Measurements from ENCODE around the gene AGMAT.

Gene AGMAT

DNA sequence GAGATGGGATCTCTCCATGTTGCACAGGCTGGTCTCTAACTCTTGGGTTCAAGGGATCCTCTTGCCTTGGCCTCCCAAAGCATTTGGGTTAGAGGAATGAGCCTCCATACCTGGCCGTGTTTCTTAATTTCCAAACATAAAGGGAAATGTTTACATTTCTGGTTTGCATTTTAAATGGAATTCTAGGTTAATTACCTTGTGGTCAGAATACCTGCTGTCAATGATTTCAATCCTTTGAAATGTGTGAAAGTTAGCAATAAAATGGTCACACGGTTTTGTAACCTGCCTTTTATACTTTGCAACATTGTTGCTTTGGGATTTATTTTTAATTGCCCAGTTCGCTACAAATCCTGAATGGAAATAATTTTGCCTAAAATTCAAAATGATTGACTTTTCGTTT, 26.3 kb downstream of the AGMAT start:
- DNase-seq, result no peak

DNA sequence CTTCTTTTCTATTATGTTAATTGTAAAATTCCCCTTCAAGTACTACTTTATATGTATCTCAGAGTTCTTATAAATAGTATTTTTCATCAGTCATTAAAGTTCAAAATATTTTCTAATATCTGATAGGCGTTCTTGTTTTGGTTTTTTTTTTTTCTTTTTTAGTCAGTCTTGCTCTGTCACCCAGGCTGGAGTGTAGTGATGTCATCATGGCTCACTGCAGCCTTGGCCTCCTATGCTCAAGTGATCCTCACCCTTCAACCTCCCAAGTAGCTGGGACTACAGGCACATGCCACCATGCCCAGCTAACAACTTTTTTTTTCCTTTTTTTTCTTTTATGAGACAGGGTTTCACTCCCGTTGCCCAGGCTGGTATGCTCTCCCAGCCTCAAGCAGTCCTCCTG, 27.3 kb downstream of the AGMAT start:
- DNase-seq, result no peak

DNA sequence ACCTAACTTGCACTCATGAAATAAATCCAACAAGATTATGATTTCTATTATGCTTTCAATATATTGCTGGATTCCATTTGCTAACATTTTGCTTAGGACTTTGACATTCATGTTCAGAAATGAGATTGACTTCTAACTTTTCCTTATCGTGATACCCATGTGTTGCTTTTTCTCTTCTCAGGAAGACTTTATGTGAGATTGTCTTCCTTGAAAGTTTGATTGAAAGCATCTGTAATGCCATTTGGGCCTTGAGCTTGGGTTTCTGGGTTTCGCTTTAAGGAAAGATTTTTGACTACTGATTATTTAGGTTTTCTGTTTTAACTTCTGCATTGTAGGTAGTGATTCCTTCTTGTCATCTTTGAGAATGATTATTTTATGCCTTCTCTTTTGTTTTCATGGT, 27.8 kb downstream of the AGMAT start:
- DNase-seq, result no peak

DNA sequence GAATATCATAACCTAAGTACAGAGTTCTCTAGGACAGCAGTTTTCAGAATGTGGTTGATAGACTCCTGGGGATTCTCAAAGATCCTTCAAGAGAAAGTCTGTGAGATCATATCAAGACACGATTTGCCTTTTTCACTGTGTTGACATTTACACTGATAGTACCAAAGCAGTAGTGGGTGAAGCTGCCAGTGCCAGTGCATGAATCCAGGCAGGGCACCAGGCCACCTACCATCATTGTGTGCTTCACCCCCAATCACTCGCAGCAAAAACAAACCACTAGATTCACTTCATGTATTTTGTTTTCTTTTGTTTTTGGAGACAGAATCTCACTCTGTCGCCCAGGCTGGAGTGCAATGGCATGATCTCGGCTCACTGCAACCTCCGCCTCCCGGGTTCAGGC, 34.3 kb downstream of the AGMAT start:
- DNase-seq, result no peak

DNA sequence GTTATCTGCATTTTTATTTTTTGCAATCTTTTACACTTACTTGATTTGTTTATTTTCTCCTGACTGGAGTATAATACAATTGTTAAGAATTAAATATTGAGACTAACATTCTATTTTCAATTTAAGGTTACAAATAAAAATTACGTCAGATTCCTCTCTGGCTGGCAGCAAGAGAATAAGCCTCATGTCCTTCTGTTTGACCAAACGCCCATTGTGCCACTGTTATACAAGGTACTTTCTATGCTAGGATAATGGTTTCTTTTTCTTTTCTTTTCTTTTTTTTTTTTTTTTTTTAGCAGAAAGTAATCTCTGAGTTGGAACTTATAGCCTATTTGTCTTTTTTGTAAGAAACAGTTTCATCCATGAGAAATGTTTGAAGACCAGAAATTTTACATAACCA, 38.2 kb downstream of the AGMAT start:
- DNase-seq, result no peak

DNA sequence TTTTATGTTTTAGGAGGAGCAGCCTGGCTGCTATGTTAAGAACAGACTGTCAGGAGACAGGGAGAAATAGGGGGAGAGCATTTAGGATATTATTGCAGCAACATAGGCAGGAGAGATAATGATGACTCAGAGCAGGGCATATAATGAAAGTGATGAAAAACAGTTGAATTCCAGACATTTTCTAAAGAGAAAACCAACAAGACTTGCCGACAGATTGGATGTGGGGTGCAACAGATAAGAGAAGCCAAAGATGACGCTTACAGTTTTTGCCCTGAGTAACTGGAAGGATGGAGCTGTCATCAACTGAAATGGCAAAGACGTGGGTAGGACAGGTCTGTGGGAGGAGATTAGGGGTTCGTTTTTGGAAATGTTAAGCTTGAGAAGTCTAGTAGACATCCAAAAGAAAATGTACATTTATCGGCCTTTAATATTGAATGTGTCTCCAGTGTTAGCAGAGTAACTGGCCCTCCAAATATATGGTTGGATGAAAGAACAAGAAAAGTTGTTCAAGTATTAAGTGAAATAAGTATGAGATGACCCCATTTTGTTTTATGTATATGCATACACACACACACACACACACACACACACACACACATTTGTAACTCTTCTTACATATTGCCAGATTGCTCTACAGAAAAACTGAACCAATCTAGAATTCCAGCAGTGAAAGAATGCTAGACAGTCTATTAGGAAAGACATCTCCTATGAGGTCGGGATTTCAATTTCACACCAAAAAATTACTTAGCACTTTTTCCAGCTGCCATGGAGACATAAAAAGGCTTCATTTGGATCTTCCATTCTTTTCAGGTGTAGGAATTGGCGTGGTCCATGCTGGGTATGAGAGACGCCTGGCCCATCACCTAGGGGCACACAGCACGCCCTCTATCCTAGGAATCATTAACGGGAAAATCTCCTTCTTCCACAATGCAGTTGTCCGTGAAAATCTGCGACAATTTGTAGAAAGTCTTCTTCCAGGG, 41.0 kb downstream of the AGMAT start:
- DNase-seq, result no peak

DNA sequence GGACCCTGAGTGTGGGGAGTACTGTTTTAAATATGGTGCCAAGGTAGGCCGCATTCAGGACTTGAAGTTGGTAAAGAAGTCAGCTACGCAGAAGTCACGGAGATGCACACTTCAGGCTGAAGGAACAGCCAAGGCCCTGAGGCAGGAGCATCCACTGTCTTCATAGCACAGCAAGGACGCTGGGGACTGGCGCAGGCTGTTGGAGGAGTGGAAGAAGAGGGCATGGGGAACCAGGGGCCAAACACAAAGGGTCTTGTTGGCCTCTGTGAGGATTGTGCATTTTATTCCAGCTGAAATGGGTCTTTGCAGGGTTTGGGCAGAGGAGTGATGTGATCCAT, 41.6 kb downstream of the AGMAT start:
- no peak for DNase-seq

DNA sequence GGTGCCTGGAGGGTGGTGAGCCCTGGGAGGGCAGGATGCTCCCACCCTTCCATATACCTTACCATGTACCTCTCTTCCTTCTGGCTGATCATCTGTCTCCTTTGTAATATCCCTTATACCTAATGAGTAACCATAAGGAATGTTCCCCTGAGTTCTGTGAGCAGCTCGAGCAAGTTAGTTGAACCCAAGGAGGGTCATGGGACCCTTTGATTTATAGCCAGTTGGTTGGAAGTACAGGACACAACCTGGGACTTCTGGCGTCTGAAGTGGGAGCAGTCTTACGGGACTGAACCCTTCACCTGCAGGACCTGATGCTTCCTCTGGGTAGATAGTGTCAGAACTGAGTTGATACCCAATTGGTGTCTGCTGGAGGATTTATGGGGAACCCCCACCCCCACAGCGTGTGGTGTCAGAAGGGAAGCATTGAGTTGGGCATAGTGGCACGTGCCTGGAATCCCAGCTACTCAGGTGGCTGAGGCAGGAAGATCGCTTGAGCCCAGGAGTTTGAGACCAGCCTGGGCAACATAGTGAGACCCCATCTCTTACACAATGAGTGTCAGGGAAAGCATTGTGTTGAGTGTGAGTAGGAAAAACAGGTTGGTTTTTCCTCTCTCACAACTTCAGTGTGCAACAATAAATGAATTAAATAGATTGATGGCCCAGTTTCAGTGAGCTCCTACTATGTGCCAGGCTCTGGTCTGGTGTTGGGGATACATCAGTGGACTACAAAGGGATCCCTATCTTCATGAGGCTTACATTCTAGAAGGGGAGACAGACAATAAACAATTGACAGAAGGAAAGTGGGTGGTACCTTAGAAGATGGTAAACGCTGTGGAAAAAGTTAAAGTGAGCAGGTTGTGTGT, 42.2 kb downstream of the AGMAT start:
- DNase-seq, result no peak

DNA sequence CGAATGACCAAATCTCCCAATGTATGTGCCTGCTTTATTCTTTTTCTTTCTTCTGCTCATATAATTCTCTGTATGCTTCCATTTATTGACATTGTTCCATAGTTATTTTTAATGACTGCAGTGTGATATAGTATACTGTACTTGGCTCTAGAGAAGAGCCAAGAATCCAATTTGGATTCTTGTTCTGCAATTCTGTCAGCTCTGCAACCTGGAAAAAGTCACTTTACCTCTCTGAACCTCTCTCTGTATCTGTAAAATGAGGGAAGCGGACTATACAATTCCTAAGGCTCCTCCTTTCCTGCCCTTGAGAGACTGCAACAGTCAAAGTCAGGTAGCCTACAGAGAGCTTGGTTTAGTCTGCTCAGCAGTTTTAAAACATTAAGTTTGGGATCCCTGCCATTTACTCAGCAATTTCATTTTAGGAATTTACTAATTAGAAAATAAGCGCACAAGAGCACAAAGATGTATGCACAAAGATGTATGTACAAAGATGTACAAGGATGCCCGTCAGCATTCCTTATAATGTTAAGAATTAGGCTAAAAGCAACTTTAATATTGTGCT, 43.5 kb downstream of the AGMAT start:
- DNase-seq, result no peak

DNA sequence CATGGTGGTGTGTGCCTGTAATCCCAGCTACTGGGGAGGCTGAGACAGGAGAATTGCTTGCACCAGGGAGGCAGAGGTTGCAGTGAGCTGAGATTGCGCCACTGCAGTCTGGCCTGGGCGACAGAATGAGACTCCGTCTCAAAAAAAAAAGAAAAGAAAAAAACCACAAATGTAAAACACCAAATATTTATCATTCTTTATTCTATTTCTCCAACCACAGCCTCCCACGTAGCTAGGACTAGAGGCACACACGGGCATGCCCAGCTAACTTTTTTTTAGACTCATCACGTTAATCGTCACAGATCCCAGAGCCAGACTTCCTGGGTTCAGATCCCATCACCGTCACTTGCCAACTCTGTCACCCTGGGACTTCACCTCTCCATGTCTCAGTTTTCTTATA, 44.7 kb downstream of the AGMAT start:
- no peak for DNase-seq

DNA sequence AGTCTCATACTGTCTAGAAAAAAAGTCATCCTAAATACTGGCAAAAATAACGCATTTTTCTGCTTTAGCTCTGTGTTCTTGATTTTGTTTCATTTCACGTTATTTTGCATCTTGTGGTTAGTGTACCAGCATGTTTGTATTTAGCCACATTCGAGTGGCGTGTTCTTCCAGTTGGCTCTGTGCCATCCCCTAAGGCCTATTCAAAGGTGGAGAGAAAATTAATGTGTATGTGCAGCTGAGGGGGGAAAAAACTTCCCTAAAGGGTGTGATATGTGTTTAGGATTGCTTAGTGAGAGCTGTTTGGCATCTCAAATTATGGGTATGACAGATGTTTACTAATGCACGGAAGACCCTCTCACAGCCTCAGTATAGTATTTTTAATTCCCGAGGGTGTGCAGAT, 46.1 kb downstream of the AGMAT start:
- no peak for DNase-seq

DNA sequence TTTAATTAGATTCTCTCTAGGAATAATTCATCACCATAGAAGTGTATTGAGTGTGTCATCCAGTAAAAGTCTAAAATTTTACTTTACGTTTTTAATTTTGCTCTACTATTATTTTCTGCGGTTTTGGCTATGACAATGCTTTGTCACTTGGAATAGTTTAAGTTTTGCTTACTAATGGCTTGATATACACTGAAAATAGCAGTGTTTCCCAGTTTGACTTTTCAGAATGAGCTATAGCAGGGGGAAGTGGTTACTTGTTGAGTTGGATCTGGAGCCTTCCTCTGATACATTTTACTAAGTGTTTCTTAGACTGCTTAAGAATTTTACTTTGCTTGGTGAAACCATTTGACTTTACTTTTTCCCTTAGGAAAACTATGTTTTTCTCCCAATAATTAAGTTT, 53.2 kb downstream of the AGMAT start:
- DNase-seq, result no peak

DNA sequence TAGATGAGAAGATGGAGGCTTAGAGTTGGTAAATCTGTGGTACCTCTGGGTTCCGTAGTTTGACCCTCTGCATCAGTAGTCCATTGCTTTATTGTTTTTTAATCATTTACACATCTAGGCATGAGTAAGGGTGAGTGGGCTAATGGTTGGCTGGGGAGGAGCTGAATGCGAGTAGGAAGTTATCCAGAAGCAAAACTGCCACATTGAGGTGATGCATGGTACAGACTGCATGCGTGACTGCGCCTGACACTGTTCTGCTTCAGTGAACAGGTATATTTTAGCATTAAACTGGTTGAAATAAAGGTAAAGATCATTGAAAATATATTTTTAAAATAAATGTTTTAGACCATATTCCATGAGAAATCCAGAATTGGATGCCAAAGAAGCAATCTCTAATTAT, 53.8 kb downstream of the AGMAT start:
- DNase-seq, result no peak

DNA sequence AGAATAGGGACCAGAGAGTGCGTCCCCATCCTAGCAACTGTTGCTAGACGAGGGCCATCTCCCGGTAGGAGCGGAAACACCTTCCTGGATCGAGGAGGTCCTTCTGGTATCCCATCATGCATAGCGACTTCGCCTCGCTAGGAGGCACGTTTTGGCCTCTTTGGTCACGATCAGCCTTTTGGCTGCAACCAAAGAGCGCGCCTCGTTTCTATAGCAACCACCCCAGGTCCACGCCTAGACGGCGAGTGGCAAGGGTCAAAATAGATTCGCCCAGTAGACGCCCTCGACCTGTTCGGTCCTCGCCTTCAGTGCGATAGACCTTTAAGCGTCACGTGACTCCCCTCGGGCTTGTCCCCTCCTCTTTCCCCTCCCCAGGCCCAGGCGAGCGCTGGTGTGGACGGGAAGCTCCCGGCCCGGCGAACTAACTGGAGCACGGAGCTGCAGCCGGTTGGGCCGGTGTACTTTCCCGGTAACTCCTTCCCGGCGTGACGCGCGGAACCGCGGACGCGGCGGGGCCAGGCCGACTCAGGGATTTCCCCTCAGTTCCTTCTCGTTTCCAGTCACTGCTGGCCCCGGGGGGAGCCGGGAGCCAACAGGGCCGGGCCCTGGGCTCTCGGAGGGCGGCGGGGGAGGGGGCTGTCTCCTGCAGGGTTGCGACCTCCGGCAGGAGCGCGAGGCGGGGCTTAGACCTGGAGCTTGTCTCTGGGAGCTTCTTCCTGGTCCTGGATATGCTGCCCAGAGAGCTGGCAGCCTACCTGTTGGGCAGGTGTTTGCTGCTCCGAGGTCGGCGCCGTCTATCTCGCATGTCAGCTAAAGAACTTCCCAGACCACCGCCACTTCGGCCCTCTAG, 58.1 kb downstream of the AGMAT start, which contains the start of gene DNAJC16:
TSS of gene DNAJC16 (plus strand) at position 359 of the 850 bp plus-strand sequence. CDS start 2,258 bp downstream, outside the sequence.
- DNase-seq, result peak; percentile 99

DNA sequence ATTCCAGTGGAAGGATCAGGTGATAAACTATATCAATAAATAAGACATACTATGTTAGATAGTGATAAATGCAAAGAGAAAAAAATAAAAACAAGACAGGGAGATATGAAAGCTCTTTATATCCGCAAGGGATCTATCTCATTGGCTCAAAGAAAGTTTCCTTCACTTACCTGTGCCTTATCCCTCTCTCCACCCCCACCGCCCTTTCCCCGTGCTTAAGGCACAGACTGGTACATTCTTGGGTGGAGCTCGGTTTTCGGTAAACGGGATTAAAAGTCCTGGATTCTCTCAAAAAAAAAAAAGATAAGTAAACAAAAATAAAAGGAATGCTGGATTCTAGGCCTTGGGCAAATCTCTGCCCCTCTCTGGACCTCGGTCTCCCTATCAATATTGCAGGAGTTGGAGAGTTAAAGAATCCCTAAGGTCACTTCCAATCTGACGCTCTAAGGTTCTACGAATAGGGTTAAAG, 58.8 kb downstream of the AGMAT start:
- DNase-seq, result no peak

DNA sequence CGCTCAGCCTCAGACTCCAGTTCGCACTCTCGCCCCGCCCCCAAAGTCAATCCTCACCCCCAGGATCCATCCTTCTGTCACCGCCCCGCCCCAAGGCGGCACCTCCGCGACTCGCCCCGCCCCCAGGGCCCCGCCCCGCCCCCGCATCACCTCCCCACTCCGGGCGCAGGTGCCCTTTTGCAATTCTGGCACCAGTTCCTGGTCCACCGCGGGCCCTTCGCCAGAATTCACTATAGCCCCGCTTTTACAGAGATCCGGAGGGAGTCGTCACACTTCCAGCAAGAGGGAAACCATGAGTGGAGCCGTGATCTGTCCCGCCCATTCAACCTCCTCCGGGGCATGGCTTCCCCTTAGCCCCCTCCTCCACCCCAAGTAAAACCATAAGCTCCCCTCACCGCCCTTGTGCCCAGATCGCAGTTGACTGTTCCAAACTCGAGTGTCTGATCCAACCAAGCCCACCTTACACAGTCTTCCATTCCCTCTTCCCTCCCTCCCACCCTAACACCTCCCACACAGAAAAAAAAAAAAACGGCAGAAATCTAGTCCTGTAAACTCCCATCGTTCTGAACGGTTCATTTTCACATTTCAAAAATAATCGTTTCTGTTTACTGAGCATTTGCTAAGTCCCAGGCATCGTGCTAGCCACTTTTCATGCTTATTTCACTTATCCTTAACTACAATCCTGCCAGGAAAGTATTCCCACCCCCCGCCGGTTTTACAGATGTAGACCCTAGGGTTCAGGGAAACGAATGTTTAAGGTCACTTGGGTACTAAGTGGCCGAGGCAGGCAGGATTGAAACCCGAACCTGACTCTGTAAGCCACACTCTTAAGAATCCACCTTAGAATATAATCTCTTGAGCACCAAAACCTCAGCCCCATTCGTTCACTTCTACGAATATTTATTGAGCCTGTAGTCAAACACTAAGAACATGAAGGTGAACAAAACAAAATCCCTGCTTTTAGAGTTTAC, 59.5 kb downstream of the AGMAT start:
- no peak for DNase-seq

DNA sequence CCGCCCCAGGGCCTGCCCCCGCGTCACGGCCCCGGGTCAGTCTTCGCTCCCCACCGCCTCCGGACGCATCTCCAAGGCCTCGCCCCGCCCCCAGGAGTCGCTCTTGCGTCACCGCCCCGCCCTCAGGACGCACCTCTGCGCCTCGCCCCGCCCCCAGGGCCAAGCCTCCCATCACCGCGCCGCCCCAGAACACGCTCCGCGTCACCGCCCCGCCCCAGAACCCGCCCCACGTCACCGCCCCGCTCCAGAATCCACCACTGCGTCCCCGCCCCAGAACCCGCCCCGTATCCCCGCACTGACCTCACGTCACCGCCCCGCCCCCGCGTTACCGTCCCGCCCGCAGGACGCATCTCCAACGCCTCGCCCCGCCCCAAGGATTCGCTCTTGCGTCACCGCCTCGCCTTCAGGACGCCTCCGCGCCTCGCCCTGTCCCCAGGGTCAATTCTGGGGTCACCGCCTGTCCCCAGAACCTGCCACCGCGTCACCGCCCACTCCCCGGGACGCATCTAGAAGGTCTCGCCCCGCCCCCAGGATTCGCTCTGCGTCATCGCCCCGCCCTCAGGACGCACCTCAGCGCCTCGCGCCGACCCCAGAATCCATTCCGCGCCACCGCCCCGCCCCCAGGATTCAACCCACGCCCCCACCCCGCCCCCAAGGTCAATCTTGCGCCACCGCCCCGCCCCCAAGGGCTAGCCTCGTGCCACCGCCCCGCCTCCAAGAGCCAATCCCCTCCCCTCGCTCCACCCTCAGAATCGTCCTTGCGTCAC, 60.4 kb downstream of the AGMAT start:
- DNase-seq, result peak; percentile 96 to 100

DNA sequence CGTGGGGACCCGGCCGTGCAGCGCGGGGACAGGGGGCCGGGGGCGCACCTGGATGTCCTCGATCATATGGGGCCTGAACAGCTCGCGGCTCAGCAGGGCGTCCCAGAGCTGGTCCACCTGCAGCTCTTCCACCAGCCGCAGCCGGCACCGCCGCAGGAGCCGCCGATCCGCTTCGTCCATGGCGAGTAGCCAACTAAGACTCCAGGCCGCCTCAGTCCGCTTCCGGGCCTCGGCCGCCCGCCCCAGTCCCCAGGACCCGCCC, 60.9 kb downstream of the AGMAT start, which contains the start of gene CASP9:
TSS of gene CASP9 (minus strand) at position 195 of the 262 bp plus-strand sequence. CDS start at position 180, 15 bp downstream.
- DNase-seq, result no peak

DNA sequence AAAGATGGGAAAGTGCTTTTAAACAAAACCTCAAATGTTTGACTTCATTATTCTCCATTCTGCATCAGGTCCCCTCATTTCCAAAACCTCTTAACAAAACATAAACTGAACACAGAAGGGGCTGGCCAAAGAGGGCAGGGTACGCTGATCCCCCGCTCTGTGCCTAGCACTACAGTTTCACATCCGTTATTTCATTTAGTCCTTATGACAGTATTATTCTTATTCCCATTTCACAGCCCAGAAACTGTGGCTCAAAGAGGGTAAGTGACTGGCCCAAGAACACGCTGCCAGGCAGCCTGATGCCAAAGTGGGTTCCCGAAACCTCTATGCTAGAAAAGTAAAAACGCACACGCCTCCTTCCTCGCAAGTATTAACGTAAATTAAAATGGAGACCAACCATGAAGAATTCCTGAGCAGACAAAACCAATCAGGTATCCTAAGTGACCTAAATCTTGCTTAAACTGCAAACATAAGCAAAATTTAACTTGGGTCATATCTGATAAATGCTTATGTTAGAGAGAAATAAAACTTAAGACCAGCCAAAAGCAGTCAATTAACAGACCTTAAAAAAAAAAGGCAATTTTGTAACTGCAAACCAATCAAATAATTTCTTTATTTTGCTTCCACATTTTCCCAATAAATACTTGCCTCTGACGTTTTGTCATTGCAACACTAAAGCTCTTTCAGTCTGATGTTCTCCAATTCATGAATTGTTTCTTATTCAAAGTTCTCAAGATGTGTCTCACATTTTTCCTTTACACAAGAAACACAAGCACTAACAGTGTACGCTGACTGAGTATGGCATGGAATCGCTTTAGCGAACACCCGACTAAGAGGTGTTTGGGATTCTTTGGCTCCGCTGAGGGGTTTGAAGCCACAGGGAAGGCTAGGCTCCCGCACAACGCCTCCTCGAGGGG, 61.5 kb downstream of the AGMAT start:
- peak; percentile 41 to 66 for DNase-seq
